Esophagus muscularis mucosa (tissue), 4 donors: Measurements from ENCODE around the gene TPH2. TPM values are rescaled to one million over a fixed set of nuclear protein-coding genes. Genes with fewer than 3 reads are reported as not detected.

Experiments
- DNase-seq: peaks from one replicate; pipeline ENCODE4 v3.0.0-alpha.2; 2017; ENCODE audit errors: extremely low spot score
- H3K27ac ChIP-seq, 4 donors: fragments of 200-600 bp; sonication (generic); replicated peaks in 1 of 4; 1 replicate in 3 of 4; 2 replicates in 1 of 4; pipeline ENCODE4 v1.5.1; 2016 to 2019; ENCODE audit warnings: mild to moderate bottlenecking in 1 of 4
- H3K27me3 ChIP-seq, 4 donors: fragments of 200-600 bp; sonication (generic); one replicate each; pipeline versions ENCODE4 v1.5.1 to v1.6.0; 2016 to 2019
- H3K36me3 ChIP-seq, 4 donors: fragments of 200-600 bp; sonication (generic); one replicate each; pipeline ENCODE4 v1.5.1; 2016 to 2019
- H3K4me1 ChIP-seq, 4 donors: fragments of 200-600 bp; sonication (generic); one replicate each; pipeline ENCODE4 v1.5.1; 2016 to 2019
- H3K4me3 ChIP-seq, 4 donors: fragments of 200-600 bp; sonication (generic); 1 replicate in 2 of 4; 2 replicates in 2 of 4; pipeline ENCODE4 v1.5.1; 2016 to 2019; ENCODE audit warnings: mild to moderate bottlenecking in 4 of 4, moderate library complexity in 1 of 4
- H3K9me3 ChIP-seq, 4 donors: fragments of 200-600 bp; sonication (generic); 1 replicate in 3 of 4; 2 replicates in 1 of 4; pipeline ENCODE4 v1.5.1; 2016 to 2019
- EP300 ChIP-seq: sonication (generic); formaldehyde crosslinking; IDR thresholded peaks from one replicate; pipeline ENCODE4 v1.6.1; 2017; ENCODE audit warnings: antibody characterized with exemption
- POLR2A ChIP-seq: fragments of 450-650 bp; IDR thresholded peaks from one replicate; pipeline ENCODE4 v1.6.1; 2017; ENCODE audit warnings: antibody characterized with exemption, moderate library complexity, mild to moderate bottlenecking, low read depth
- POLR2AphosphoS5 ChIP-seq, 2 donors: sonication (generic); formaldehyde crosslinking; IDR thresholded peaks; one replicate each; pipeline ENCODE4 v1.6.1; 2017; ENCODE audit warnings: antibody characterized with exemption in 2 of 2
- WGBS: methylation state at CpG from one replicate; pipeline ENCODE4 v1.1.5; 2018; 5-methylcytosine and 5-hydroxymethylcytosine counted together
- intact Hi-C: fragments of 100-400 bp; cut with DNase I; formaldehyde crosslinking; loops from one replicate; pipeline ENCODE4 v1.15.1; 2023
- total RNA-seq, 4 donors: library from RNA; depleted of rRNA; stranded (reverse); fragments of >200 nt; gene quantifications; one replicate each; pipeline versions ENCODE4 v1.1.0 to v1.2.1, GENCODE V29; 2016
- TF ChIP-seq, protein P1 (sequence below), 3 experiments: fragments of 200-600 bp in 2 of 3; fragments of 450-650 bp in 1 of 3; sonication (generic) in 2 of 3; IDR thresholded peaks; one replicate each; pipeline ENCODE4 v1.5.1; 2017 to 2019; ENCODE audit warnings: antibody characterized with exemption in 3 of 3, mild to moderate bottlenecking in 2 of 3, moderate library complexity in 1 of 3

The TPH2 gene
- total RNA-seq, 4 donors from 2014 or later = 0.11 to 0.17 (median 0.13) TPM; not detected in 1

DNA sequence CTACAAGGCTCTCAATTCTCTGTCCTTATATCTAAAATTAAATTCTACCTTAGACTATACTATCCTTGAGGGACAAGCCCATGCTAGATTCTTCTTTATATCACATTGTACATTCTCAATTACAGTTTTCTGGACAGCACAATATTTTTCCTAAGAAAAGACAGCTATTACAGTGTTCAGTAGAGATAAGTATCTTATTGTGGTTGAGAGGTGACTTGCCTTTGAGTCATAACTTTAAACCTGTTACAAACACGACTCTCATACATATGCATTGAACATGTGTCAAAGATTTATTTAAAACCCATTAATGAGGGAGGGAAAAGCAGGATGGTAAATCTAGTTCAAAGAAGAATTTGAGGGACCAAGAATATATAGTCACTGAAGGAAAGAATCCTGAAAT, 61.1 kb downstream of the TPH2 start:
- H3K9me3 ChIP-seq = no peaks in the 10 kb centered on the region
- no peak for DNase-seq
- no peak overlapping the region for H3K4me3 ChIP-seq
- TF ChIP-seq POLR2AphosphoS5 (IDR thresholded peaks at IDR 0.05) = no peak
- intact Hi-C loops = no loop called here
- no peaks in the 10 kb centered on the region for H3K36me3 ChIP-seq
- 91% methylated on average over 1 of the region's 1 CpG for WGBS
- no peaks in the 10 kb centered on the region for H3K4me1 ChIP-seq
- H3K27me3 ChIP-seq = no peaks in the 10 kb centered on the region
- H3K27ac ChIP-seq = no peak overlapping the region

DNA sequence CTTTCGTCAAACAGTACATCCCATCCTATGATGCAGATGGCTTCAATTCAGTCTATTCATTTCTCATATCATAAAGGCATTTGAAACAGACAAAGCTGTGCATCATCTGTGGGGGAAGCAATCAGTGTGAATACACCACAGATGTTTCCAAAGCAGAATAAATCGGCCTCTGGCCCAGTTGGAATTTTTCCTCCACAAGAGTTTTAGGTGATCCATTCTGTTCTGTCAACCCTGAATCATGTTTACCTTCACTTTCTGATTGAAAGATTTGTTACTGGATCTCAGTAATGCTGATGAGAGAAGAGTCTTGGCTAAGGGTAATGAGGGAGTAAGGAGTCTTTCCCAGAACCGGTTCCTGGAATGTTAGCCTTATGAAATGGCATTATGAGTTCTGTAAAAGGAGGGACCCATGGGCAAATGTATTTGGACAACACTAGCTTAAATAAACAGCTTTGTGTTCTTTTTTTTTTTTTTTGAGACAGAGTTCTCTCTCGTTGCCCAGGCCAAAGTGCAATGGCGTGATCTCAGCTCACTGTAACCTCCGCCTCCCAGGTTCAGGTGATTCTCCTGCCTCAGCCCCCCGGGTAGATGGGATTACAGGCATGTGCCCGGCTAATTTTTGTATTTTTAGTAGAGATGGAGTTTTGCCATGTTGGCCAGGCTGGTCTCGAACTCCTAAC, 62.5 kb downstream of the TPH2 start:
- no peaks in the 10 kb centered on the region for H3K4me1 ChIP-seq
- DNase-seq = no peak
- H3K9me3 ChIP-seq = no peaks in the 10 kb centered on the region
- WGBS = 85% methylated on average over 9 of the region's 9 CpGs
- TF ChIP-seq EP300 = no peak
- TF ChIP-seq POLR2A = no peak
- TF ChIP-seq, protein P1, sequence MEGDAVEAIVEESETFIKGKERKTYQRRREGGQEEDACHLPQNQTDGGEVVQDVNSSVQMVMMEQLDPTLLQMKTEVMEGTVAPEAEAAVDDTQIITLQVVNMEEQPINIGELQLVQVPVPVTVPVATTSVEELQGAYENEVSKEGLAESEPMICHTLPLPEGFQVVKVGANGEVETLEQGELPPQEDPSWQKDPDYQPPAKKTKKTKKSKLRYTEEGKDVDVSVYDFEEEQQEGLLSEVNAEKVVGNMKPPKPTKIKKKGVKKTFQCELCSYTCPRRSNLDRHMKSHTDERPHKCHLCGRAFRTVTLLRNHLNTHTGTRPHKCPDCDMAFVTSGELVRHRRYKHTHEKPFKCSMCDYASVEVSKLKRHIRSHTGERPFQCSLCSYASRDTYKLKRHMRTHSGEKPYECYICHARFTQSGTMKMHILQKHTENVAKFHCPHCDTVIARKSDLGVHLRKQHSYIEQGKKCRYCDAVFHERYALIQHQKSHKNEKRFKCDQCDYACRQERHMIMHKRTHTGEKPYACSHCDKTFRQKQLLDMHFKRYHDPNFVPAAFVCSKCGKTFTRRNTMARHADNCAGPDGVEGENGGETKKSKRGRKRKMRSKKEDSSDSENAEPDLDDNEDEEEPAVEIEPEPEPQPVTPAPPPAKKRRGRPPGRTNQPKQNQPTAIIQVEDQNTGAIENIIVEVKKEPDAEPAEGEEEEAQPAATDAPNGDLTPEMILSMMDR (IDR thresholded peaks at IDR 0.05) = no peak
- no peak for TF ChIP-seq POLR2AphosphoS5 (IDR thresholded peaks at IDR 0.05)
- H3K27ac ChIP-seq = no peak overlapping the region
- intact Hi-C loops = no loop called here
- no peaks in the 10 kb centered on the region for H3K36me3 ChIP-seq
- H3K27me3 ChIP-seq = no peaks in the 10 kb centered on the region
- no peak overlapping the region for H3K4me3 ChIP-seq

DNA sequence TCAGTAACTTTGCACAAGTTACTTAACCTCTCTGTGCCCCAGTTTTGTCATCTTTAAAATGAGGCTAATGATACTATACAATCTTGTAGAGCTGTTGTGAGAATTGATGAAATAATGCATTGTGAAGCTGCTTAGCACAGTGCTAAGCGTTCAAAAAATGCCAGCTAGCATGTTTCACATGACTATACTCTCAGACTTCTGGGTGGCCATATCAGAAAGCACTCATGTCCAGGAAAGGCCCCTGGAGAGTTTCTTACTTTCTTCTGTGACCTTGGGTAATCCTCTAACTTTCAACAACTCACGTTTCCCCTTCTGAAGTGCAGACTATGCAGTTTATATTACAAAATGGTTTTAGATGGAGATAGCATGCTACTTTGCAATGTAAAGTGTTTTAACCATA, 68.1 kb downstream of the TPH2 start:
- no peak overlapping the region for H3K4me3 ChIP-seq
- no peaks in the 10 kb centered on the region for H3K27me3 ChIP-seq
- H3K9me3 ChIP-seq = no peaks in the 10 kb centered on the region
- no peaks in the 10 kb centered on the region for H3K36me3 ChIP-seq
- TF ChIP-seq EP300 (no peak), POLR2AphosphoS5 (IDR thresholded peaks at IDR 0.05) (no peak), POLR2A (no peak)
- TF ChIP-seq, protein P1 (IDR thresholded peaks at IDR 0.05) = no peak
- DNase-seq = no peak
- intact Hi-C loops = no loop called here
- H3K4me1 ChIP-seq = peaks cover 4 to 18% (median 10%) of the 10 kb centered on the region in 4 donors
- no peak overlapping the region for H3K27ac ChIP-seq
- 61% methylated on average over 2 of the region's 2 CpGs for WGBS

DNA sequence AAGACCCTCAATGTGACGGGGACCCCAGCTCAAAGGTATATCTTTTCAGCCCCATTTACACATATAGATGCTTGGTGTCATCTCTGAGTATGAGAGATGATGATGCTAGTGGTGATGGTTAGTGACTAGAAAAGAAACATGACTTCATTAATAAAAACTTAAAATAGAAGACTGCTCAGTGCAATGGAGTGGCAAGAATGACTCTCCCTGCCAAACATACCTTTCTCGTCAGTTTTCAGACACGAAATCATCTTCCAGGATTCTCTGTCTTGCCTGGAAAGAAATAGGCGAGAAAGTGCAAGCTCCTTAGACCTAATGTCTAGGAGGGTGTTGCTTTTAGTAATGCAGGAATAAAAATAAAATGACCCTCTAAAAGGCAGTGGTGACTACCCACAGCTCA, 71.7 kb downstream of the TPH2 start:
- Histone ChIP-seq H3K27ac (peak overlapping the region in 1 of 4 donors; percentile 20), H3K4me3 (no peak overlapping the region), H3K4me1 (peaks cover 4 to 21% (median 10%) of the 10 kb centered on the region in 4 donors), H3K9me3 (no peaks in the 10 kb centered on the region), H3K27me3 (no peaks in the 10 kb centered on the region), H3K36me3 (no peaks in the 10 kb centered on the region)
- peak in 1 of 2 donors; percentile 50 for TF ChIP-seq POLR2AphosphoS5 (IDR thresholded peaks at IDR 0.05)
- no peak for TF ChIP-seq EP300
- DNase-seq = no peak
- intact Hi-C loops = loop anchor here (10.0 kb wide), 1 partner anchor 274 kb away; no protein-coding TSS in a partner anchor
- WGBS = 32% methylated on average over 4 of the region's 4 CpGs

DNA sequence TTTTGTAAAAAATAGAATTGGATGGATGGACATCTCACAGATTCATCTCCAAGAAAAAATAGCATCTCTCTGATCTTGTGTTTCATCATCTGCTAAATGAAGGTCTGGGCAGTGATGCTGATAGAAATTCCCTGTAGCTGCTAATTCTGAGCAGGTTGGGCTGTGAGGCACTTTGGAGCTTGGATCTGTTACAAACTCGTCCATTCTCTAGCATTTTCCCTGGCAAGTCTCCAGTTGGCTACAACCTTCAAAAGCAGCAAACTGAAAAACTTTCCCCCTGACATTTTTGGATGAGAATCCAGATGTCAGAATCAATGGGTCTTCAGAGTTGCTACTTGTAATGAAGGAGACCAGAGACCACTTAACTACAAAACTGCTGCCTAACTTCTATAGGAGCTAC, 72.7 kb downstream of the TPH2 start:
- no peak overlapping the region for H3K4me3 ChIP-seq
- DNase-seq = no peak
- 11% methylated on average over 1 of the region's 1 CpG for WGBS
- H3K27ac ChIP-seq = no peak overlapping the region
- intact Hi-C loops = loop anchor here (10.0 kb wide), 1 partner anchor 273 kb away; no protein-coding TSS in a partner anchor
- no peaks in the 10 kb centered on the region for H3K27me3 ChIP-seq
- no peaks in the 10 kb centered on the region for H3K9me3 ChIP-seq
- H3K4me1 ChIP-seq = peaks cover 4 to 21% (median 10%) of the 10 kb centered on the region in 4 donors
- no peaks in the 10 kb centered on the region for H3K36me3 ChIP-seq
- TF ChIP-seq POLR2A = no peak

DNA sequence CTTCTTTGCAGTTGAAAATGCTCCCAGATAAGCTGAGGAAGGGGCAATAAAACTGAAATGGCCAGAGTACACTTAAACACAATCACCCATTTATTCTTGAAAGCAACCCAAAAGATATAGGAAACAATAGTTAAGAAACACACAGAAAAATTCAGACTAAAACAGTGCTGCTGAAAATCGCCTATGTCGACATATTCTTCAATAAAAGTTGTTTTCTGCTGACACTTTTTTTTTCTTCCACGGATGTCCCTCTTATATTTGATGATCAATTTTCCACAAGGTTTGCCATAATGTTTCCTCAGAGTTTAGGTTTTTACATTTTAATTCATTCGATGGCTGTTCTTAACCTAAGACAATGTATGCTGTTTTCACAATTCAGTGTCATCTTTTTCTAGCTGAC, 74.2 kb downstream of the TPH2 start:
- DNase-seq = no peak
- TF ChIP-seq EP300 (no peak), POLR2A (no peak), POLR2AphosphoS5 (IDR thresholded peaks at IDR 0.05) (no peak)
- TF ChIP-seq, protein P1 (IDR thresholded peaks at IDR 0.05) = no peak
- no peak overlapping the region for H3K27ac ChIP-seq
- no peaks in the 10 kb centered on the region for H3K27me3 ChIP-seq
- 80% methylated on average over 4 of the region's 4 CpGs for WGBS
- no peak overlapping the region for H3K4me3 ChIP-seq
- peaks cover 4 to 21% (median 10%) of the 10 kb centered on the region in 4 donors for H3K4me1 ChIP-seq
- no peaks in the 10 kb centered on the region for H3K36me3 ChIP-seq
- no peaks in the 10 kb centered on the region for H3K9me3 ChIP-seq
- intact Hi-C loops = loop anchor here (10.0 kb wide), 1 partner anchor 272 kb away; no protein-coding TSS in a partner anchor
